AML-193 (cell line): ENCODE results near the gene A3GALT2.
"Not testable (repeated sequence)": the region's sequence is repeated elsewhere in the genome, so short reads cannot be mapped to it uniquely, and the experiment has no call there.

Experiments
- DNase-seq, 2 experiments: peaks; one replicate each; lab custom pipeline; 2025; lab: John Stamatoyannopoulos, UW

Gene A3GALT2

GRCh38 chr1:33294071-33295010, 26.6 kb downstream of the A3GALT2 start:
- no peak for DNase-seq

- no peak for DNase-seq
Observed at GRCh38 chr1:33292726-33293340, 28.1 kb downstream of the A3GALT2 start.

- DNase-seq: not testable (repeated sequence)
Observed at GRCh38 chr1:33290615-33291014, 30.3 kb downstream of the A3GALT2 start.

- no peak for DNase-seq
Observed at GRCh38 chr1:33289858-33290154, 31.1 kb downstream of the A3GALT2 start.

GRCh38 chr1:33288976-33289857, 31.7 kb downstream of the A3GALT2 start:
- no peak for DNase-seq

- no peak for DNase-seq
Observed at GRCh38 chr1:33287317-33287716, 33.6 kb downstream of the A3GALT2 start.

- DNase-seq: no peak
Observed at GRCh38 chr1:33286451-33287185, 34.3 kb downstream of the A3GALT2 start.

GRCh38 chr1:33284049-33284448, 36.8 kb downstream of the A3GALT2 start:
- DNase-seq: no peak

GRCh38 chr1:33282791-33283190, 38.1 kb downstream of the A3GALT2 start:
- no peak for DNase-seq

GRCh38 chr1:33281554-33282303, 39.2 kb downstream of the A3GALT2 start:
- no peak for DNase-seq

- DNase-seq: no peak
Observed at GRCh38 chr1:33280091-33280661, 40.7 kb downstream of the A3GALT2 start.

GRCh38 chr1:33277488-33278084, 43.3 kb downstream of the A3GALT2 start:
- DNase-seq: no peak

- DNase-seq: no peak
Observed at GRCh38 chr1:33276573-33277298, 44.2 kb downstream of the A3GALT2 start.

- DNase-seq: no peak
Observed at GRCh38 chr1:33275706-33276572, 45.0 kb downstream of the A3GALT2 start.

GRCh38 chr1:33275195-33275594, 45.7 kb downstream of the A3GALT2 start:
- DNase-seq: no peak

GRCh38 chr1:33274446-33274845, 46.5 kb downstream of the A3GALT2 start:
- DNase-seq: no peak

GRCh38 chr1:33273961-33274371, 46.9 kb downstream of the A3GALT2 start:
- no peak for DNase-seq

- no peak for DNase-seq
Observed at GRCh38 chr1:33273406-33273805, 47.5 kb downstream of the A3GALT2 start.

GRCh38 chr1:33272930-33273329, 48.0 kb downstream of the A3GALT2 start:
- DNase-seq: no peak
